ENCODE results near the gene PUM1. TPM values are rescaled to one million over a fixed set of nuclear protein-coding genes. Genes with fewer than 3 reads are reported as not detected.

The PUM1 gene
- total and polyA plus RNA-seq, 2 of the 8 experiments (the other 6 are each of a cell fraction or from before 2014, with no cell fraction given), result 122 to 177 TPM

DNA sequence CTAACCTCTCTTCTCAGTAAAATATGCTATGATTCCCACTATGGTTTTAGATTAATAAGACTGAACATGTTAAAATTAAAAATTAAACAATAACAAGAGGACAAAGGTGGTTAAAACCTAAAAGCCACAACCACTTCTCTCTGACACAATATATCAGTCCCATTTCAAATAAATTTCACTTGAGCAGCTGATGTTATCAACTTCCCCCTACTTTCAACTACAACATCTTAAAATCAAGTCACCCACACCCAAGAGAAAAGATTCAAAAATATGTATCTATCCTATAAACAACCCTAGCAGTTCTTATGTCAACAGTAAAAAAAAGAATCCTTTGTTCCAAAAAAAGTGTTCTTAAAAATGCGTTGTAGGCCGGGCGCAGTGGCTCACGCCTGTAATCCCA lies 7.5 kb downstream of the PUM1 start (continued):
- TF ChIP-seq, protein P1, sequence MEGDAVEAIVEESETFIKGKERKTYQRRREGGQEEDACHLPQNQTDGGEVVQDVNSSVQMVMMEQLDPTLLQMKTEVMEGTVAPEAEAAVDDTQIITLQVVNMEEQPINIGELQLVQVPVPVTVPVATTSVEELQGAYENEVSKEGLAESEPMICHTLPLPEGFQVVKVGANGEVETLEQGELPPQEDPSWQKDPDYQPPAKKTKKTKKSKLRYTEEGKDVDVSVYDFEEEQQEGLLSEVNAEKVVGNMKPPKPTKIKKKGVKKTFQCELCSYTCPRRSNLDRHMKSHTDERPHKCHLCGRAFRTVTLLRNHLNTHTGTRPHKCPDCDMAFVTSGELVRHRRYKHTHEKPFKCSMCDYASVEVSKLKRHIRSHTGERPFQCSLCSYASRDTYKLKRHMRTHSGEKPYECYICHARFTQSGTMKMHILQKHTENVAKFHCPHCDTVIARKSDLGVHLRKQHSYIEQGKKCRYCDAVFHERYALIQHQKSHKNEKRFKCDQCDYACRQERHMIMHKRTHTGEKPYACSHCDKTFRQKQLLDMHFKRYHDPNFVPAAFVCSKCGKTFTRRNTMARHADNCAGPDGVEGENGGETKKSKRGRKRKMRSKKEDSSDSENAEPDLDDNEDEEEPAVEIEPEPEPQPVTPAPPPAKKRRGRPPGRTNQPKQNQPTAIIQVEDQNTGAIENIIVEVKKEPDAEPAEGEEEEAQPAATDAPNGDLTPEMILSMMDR (IDR thresholded peaks at IDR 0.05; ENCODE audit: control extremely low read depth in 1 of 3, insufficient read depth in 1 of 3, low read depth in 1 of 3, low read length in 3 of 3), result no peak
- TF ChIP-seq NANOG (IDR thresholded peaks at IDR 0.05; ENCODE audit: insufficient read depth, low read depth, low read length, poor library complexity, severe bottlenecking), result no peak

Measured in H1 (cell line).